ENCODE results near the gene CLIC4.
"Not testable (repeated sequence)": the region's sequence is repeated elsewhere in the genome, so short reads cannot be mapped to it uniquely, and the experiment has no call there.

The CLIC4 gene

GRCh38 chr1:24715658-24716057 lies 29.6 kb upstream of the CLIC4 start:
- TF ChIP-seq MYC (IDR thresholded peaks at IDR 0.05; ENCODE audit: low read depth, low read length) (no peak), MAX (IDR thresholded peaks at IDR 0.05; ENCODE audit: low read depth, low read length) (no peak), POLR2A (IDR thresholded peaks at IDR 0.05; ENCODE audit: extremely low read depth, insufficient read length) (no peak)
- H3K4me3 ChIP-seq (ENCODE audit: low read depth, low read length), result no peak overlapping the region
- DNase-seq (ENCODE audit: low read depth), result no peak

GRCh38 chr1:24717887-24718650 lies 27.2 kb upstream of the CLIC4 start:
- no peak overlapping the region for H3K4me3 ChIP-seq (ENCODE audit: low read depth, low read length)
- no peak for TF ChIP-seq MAX (IDR thresholded peaks at IDR 0.05; ENCODE audit: low read depth, low read length)
- TF ChIP-seq, protein P1, sequence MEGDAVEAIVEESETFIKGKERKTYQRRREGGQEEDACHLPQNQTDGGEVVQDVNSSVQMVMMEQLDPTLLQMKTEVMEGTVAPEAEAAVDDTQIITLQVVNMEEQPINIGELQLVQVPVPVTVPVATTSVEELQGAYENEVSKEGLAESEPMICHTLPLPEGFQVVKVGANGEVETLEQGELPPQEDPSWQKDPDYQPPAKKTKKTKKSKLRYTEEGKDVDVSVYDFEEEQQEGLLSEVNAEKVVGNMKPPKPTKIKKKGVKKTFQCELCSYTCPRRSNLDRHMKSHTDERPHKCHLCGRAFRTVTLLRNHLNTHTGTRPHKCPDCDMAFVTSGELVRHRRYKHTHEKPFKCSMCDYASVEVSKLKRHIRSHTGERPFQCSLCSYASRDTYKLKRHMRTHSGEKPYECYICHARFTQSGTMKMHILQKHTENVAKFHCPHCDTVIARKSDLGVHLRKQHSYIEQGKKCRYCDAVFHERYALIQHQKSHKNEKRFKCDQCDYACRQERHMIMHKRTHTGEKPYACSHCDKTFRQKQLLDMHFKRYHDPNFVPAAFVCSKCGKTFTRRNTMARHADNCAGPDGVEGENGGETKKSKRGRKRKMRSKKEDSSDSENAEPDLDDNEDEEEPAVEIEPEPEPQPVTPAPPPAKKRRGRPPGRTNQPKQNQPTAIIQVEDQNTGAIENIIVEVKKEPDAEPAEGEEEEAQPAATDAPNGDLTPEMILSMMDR (IDR thresholded peaks at IDR 0.05; ENCODE audit: low read depth, low read length), result no peak
- no peak for DNase-seq (ENCODE audit: low read depth)

DNA sequence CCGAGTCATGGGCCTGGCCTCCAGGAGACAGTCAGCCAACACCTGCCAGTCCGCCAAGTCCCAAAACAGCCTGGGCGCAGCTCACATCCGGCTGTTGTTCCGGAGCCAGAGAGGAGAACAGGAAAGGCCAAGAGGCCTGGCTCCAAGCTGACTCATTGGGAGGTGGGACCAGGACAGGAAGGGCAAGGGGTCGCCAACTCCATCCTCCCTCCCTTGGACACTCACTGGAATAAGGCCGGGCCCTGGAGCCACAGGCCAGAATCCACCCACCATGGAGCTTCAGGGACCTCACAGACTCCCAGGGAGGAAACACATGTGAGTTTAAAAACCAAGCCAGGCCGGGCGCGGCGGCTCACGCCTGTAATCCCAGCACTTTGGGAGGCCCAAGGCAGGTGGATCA lies 25.1 kb upstream of the CLIC4 start:
- no peak for DNase-seq (ENCODE audit: low read depth)
- no peak overlapping the region for H3K4me3 ChIP-seq (ENCODE audit: low read depth, low read length)
- TF ChIP-seq MYC (IDR thresholded peaks at IDR 0.05; ENCODE audit: low read depth, low read length) (no peak), MAX (IDR thresholded peaks at IDR 0.05; ENCODE audit: low read depth, low read length) (no peak), POLR2A (IDR thresholded peaks at IDR 0.05; ENCODE audit: extremely low read depth, insufficient read length) (no peak)
- TF ChIP-seq, protein P1 (IDR thresholded peaks at IDR 0.05; ENCODE audit: low read depth, low read length), result no peak

DNA sequence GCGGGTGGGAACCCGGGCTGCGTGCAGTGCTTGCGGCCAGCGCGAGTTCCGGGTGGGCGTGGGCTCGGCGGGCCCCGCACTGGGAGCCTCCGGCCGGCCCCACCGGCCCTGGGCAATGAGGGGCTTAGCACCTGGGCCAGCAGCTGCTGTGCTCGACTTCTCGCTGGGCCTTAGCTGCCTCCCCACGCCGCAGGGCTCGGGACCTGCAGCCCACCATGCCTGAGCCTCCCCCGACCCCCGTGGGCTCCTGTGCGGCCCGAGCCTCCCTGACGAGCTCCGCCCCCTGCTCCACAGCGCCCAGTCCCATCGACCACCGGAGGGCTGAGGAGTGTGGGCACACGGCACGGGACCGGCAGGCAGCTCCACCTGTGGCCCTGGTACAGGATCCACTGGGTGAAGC lies 23.7 kb upstream of the CLIC4 start:
- no peak for TF ChIP-seq POLR2A (IDR thresholded peaks at IDR 0.05; ENCODE audit: extremely low read depth, insufficient read length)

GRCh38 chr1:24722073-24723035 lies 22.9 kb upstream of the CLIC4 start:
- not testable (repeated sequence) for H3K4me3 ChIP-seq (ENCODE audit: low read depth, low read length); DNase-seq (ENCODE audit: low read depth)

More for the DNA sequence above, 23.7 kb upstream of the CLIC4 start:
- no peak for DNase-seq (ENCODE audit: low read depth)
- no peak overlapping the region for H3K4me3 ChIP-seq (ENCODE audit: low read depth, low read length)

DNA sequence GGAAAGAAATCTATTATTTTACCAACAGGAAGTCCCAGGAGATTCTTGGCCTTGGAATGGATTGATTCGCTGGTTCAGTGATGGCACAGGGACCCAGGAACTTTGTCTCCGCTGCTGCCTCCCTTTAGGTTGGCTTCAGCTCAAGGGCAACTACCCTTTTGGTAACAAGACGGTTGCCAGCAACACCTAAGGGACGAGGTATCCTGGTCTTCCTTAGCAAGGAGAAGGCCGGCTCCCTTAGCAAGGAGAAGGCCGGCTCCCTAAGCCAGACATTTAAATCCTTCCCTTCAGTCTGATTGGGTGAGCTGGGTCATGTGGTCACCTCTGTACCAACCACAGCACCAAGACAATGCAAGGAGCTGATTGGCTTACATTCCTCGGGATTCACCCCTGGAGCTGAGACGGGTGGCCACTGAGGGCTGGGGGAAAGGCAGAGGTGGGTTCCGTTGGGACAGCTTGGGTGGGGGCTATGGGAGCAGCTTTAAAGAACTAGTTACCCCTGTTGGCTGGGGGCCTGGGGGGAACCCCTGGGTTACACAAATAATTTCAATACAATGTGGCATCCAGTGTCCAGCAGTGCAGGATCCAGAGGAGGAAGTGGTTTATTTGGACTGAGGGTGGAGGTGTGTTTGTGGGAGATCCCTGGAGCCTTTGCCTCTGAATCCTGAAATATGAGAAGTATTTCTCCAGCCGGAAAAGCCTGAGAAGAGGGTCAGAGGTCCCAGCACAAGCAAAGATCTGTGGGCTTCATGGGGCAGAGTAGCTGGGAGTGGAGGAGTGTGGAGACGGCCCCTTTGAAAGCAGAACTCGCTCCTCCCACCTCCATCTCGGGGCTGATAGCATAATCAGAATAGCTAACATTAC lies 20.7 kb upstream of the CLIC4 start:
- H3K4me3 ChIP-seq (ENCODE audit: low read depth, low read length), result no peak overlapping the region
- no peak for DNase-seq (ENCODE audit: low read depth)
- TF ChIP-seq MYC (IDR thresholded peaks at IDR 0.05; ENCODE audit: low read depth, low read length), result no peak
- TF ChIP-seq, protein P1 (IDR thresholded peaks at IDR 0.05; ENCODE audit: low read depth, low read length), result no peak
- no peak for TF ChIP-seq POLR2A (IDR thresholded peaks at IDR 0.05; ENCODE audit: extremely low read depth, insufficient read length)
- no peak for TF ChIP-seq MAX (IDR thresholded peaks at IDR 0.05; ENCODE audit: low read depth, low read length)

- no peak for DNase-seq (ENCODE audit: low read depth)
- TF ChIP-seq MAX (IDR thresholded peaks at IDR 0.05; ENCODE audit: low read depth, low read length) (no peak), POLR2A (IDR thresholded peaks at IDR 0.05; ENCODE audit: extremely low read depth, insufficient read length) (no peak), MYC (IDR thresholded peaks at IDR 0.05; ENCODE audit: low read depth, low read length) (no peak)
- TF ChIP-seq, protein P1 (IDR thresholded peaks at IDR 0.05; ENCODE audit: low read depth, low read length), result no peak
- no peak overlapping the region for H3K4me3 ChIP-seq (ENCODE audit: low read depth, low read length)
These were observed 20.0 kb upstream of the CLIC4 start for GRCh38 chr1:24725209-24725651.

Data from NB4 (cell line).